Thyroid gland (tissue), 4 donors: ENCODE measurements around the gene SORL1. TPM values are rescaled to one million over a fixed set of nuclear protein-coding genes. Genes with fewer than 3 reads are reported as not detected.

Source experiments
- DNase-seq, 2 donors: peaks; one replicate each; pipeline ENCODE4 v3.0.0-alpha.2; 2019
- H3K27ac ChIP-seq, 3 donors: fragments of 200-600 bp; sonication (generic); 1 replicate in 2 of 3; 2 replicates in 1 of 3; pipeline ENCODE4 v1.5.1; 2016 to 2019; ENCODE audit warnings: mild to moderate bottlenecking in 1 of 3, moderate library complexity in 1 of 3
- H3K27me3 ChIP-seq: fragments of 200-600 bp; sonication (generic); one replicate; pipeline ENCODE4 v1.5.1; 2019
- H3K36me3 ChIP-seq, 2 donors: fragments of 200-600 bp; sonication (generic); one replicate each; pipeline ENCODE4 v1.5.1; 2016 to 2019
- H3K4me1 ChIP-seq, 2 donors: fragments of 200-600 bp; sonication (generic); one replicate each; pipeline ENCODE4 v1.5.1; 2017 to 2019
- H3K4me3 ChIP-seq, 3 donors: fragments of 200-600 bp; sonication (generic); replicated peaks in 1 of 3; 1 replicate in 2 of 3; 2 replicates in 1 of 3; pipeline ENCODE4 v1.5.1; 2016; ENCODE audit warnings: mild to moderate bottlenecking in 1 of 3
- H3K9me3 ChIP-seq: fragments of 200-600 bp; sonication (generic); one replicate; pipeline ENCODE4 v1.5.1; 2017
- CTCF ChIP-seq, 6 experiments: fragments of 200-600 bp in 3 of 6; fragments of 450-650 bp in 3 of 6; sonication (generic) in 3 of 6; IDR thresholded peaks; one replicate each; pipeline ENCODE4 v1.5.1; 2016 to 2019; ENCODE audit warnings: antibody characterized with exemption in 6 of 6, mild to moderate bottlenecking in 2 of 6, inconsistent platforms in 1 of 6, moderate library complexity in 1 of 6
- POLR2A ChIP-seq, 2 donors: fragments of 450-650 bp; IDR thresholded peaks; one replicate each; pipeline ENCODE4 v1.6.1; 2017; ENCODE audit warnings: antibody characterized with exemption in 2 of 2, mild to moderate bottlenecking in 2 of 2, moderate library complexity in 1 of 2
- WGBS, 2 donors: methylation state at CpG; one replicate each; pipeline ENCODE4 v1.1.5; 2017; 5-methylcytosine and 5-hydroxymethylcytosine counted together
- intact Hi-C: fragments of 100-400 bp; cut with DNase I; formaldehyde crosslinking; loops from one replicate; pipeline ENCODE4 v1.15.1; 2023
- total RNA-seq, 4 donors: library from RNA; depleted of rRNA; stranded (reverse); fragments of >200 nt; gene quantifications; one replicate each; pipeline ENCODE4 v1.2.3, GENCODE V29; 2016

SORL1 gene
- total RNA-seq, 4 donors from 2014 or later: 19.6 to 73.8 (median 53.6) TPM

GRCh38 chr11:121557348-121557747, 105.2 kb downstream of the SORL1 start:
- intact Hi-C loops: no loop called here
- Histone ChIP-seq H3K27me3 (no peaks in the 10 kb centered on the region), H3K4me1 (no peaks in the 10 kb centered on the region), H3K27ac (no peak overlapping the region), H3K36me3 (no peaks in the 10 kb centered on the region), H3K9me3 (no peaks in the 10 kb centered on the region), H3K4me3 (no peak overlapping the region)
- no peak for TF ChIP-seq CTCF (IDR thresholded peaks at IDR 0.05)
- TF ChIP-seq POLR2A (IDR thresholded peaks at IDR 0.05): no peak
- no peak for DNase-seq
- 89 to 95% methylated on average over 8 of the region's 8 CpGs for WGBS, 2 donors

- Histone ChIP-seq H3K4me1 (peaks cover 9 to 13% of the 10 kb centered on the region in 2 donors), H3K36me3 (no peaks in the 10 kb centered on the region), H3K9me3 (no peaks in the 10 kb centered on the region), H3K27ac (no peak overlapping the region), H3K27me3 (no peaks in the 10 kb centered on the region), H3K4me3 (no peak overlapping the region)
- TF ChIP-seq CTCF (IDR thresholded peaks at IDR 0.05): no peak
- TF ChIP-seq POLR2A (IDR thresholded peaks at IDR 0.05): no peak
- intact Hi-C loops: no loop called here
- no peak for DNase-seq
- 95 to 96% methylated on average over 6 of the region's 6 CpGs for WGBS, 2 donors
These were observed 107.6 kb downstream of the SORL1 start for GRCh38 chr11:121559606-121560200.

GRCh38 chr11:121560236-121560635, 108.1 kb downstream of the SORL1 start:
- no peaks in the 10 kb centered on the region for H3K27me3 ChIP-seq
- intact Hi-C loops: no loop called here
- H3K27ac ChIP-seq: no peak overlapping the region
- no peak overlapping the region for H3K4me3 ChIP-seq
- no peaks in the 10 kb centered on the region for H3K36me3 ChIP-seq
- H3K9me3 ChIP-seq: no peaks in the 10 kb centered on the region
- no peak for DNase-seq
- peaks cover 9 to 13% of the 10 kb centered on the region in 2 donors for H3K4me1 ChIP-seq
- no peak for TF ChIP-seq POLR2A (IDR thresholded peaks at IDR 0.05)
- TF ChIP-seq CTCF (IDR thresholded peaks at IDR 0.05): no peak

- DNase-seq: no peak
- no peaks in the 10 kb centered on the region for H3K9me3 ChIP-seq
- no peak overlapping the region for H3K27ac ChIP-seq
- no peak for TF ChIP-seq POLR2A (IDR thresholded peaks at IDR 0.05)
- no peak for TF ChIP-seq CTCF (IDR thresholded peaks at IDR 0.05)
- no peak overlapping the region for H3K4me3 ChIP-seq
- H3K36me3 ChIP-seq: no peaks in the 10 kb centered on the region
- H3K4me1 ChIP-seq: peaks cover 9 to 13% of the 10 kb centered on the region in 2 donors
- no peaks in the 10 kb centered on the region for H3K27me3 ChIP-seq
- 68 to 74% methylated on average over 5 of the region's 5 CpGs for WGBS, 2 donors
- intact Hi-C loops: no loop called here
These were observed 109.1 kb downstream of the SORL1 start for GRCh38 chr11:121561240-121561639.

- Histone ChIP-seq H3K4me1 (peaks cover 11 to 13% of the 10 kb centered on the region in 2 donors), H3K4me3 (no peak overlapping the region), H3K27ac (no peak overlapping the region), H3K9me3 (no peaks in the 10 kb centered on the region), H3K27me3 (no peaks in the 10 kb centered on the region), H3K36me3 (no peaks in the 10 kb centered on the region)
- 81 to 86% methylated on average over 5 of the region's 5 CpGs for WGBS, 2 donors
- DNase-seq: no peak
- TF ChIP-seq POLR2A (IDR thresholded peaks at IDR 0.05) (no peak), CTCF (IDR thresholded peaks at IDR 0.05) (no peak)
- intact Hi-C loops: no loop called here
These were observed 109.6 kb downstream of the SORL1 start for GRCh38 chr11:121561716-121562115.
